Keratinocyte (primary cell): Measurements from ENCODE around the gene SPTBN1. TPM values are rescaled to one million over a fixed set of nuclear protein-coding genes. Genes with fewer than 3 reads are reported as not detected.
A peak's percentile ranks its signal among the peaks of the same experiment; 100 is the strongest.

Experiments used
- DNase-seq: peaks from one replicate; pipeline ENCODE4 v3.0.0-alpha.2; 2011; ENCODE audit warnings: low read depth, missing footprints, low spot score
- FAIRE-seq: peaks from 2 replicates; lab custom pipeline; 2011; peaks lifted over from hg19 to GRCh38; lab: Jason Lieb, UNC
- H2AFZ ChIP-seq: 2 replicates; pipeline ENCODE4 v1.6.0; 2012; ENCODE audit warnings: low read length, control low read depth, inconsistent platforms; ENCODE audit not compliant: control insufficient read depth
- H3K27ac ChIP-seq: 2 replicates; pipeline ENCODE4 v1.5.1; 2011; ENCODE audit warnings: low read length; ENCODE audit not compliant: control insufficient read depth, insufficient read depth
- H3K27me3 ChIP-seq: 3 replicates; pipeline ENCODE4 v1.6.0; 2011; ENCODE audit warnings: low read length; ENCODE audit not compliant: control insufficient read depth, insufficient read depth; ENCODE audit errors: extremely low read depth
- H3K36me3 ChIP-seq, 2 experiments: 2 replicates in 1 of 2; 3 replicates in 1 of 2; pipeline ENCODE4 v1.5.1; 2011; ENCODE audit warnings: low read length in 2 of 2, mild to moderate bottlenecking in 1 of 2; ENCODE audit not compliant: control insufficient read depth in 2 of 2, insufficient read depth in 2 of 2; ENCODE audit errors: extremely low read depth in 1 of 2
- H3K4me1 ChIP-seq: 3 replicates; pipeline ENCODE4 v1.5.1; 2011; ENCODE audit warnings: low read length; ENCODE audit not compliant: control insufficient read depth, insufficient read depth; ENCODE audit errors: extremely low read depth
- H3K4me2 ChIP-seq: 3 replicates; pipeline ENCODE4 v1.6.0; 2011; ENCODE audit warnings: low read depth, low read length; ENCODE audit not compliant: control insufficient read depth, insufficient read depth; ENCODE audit errors: extremely low read depth
- H3K4me3 ChIP-seq, 3 experiments: fragments of 200-600 bp in 1 of 3; sonication (generic) in 1 of 3; 2 replicates in 2 of 3; 3 replicates in 1 of 3; pipeline ENCODE4 v1.5.1; 2011 to 2016; ENCODE audit warnings: low read length in 3 of 3, mild to moderate bottlenecking in 3 of 3, control low read depth in 2 of 3, inconsistent platforms in 1 of 3, low read depth in 1 of 3, mixed read lengths in 1 of 3, mixed run types in 1 of 3, moderate library complexity in 1 of 3; ENCODE audit not compliant: control insufficient read depth in 2 of 3, insufficient read depth in 2 of 3; ENCODE audit errors: extremely low read depth in 1 of 3
- H3K79me2 ChIP-seq: 2 replicates; pipeline ENCODE4 v1.6.0; 2012; ENCODE audit warnings: low read length; ENCODE audit not compliant: control insufficient read depth, insufficient read depth
- H3K9ac ChIP-seq: 3 replicates; pipeline ENCODE4 v1.6.0; 2011; ENCODE audit warnings: low read length; ENCODE audit not compliant: control insufficient read depth, insufficient read depth; ENCODE audit errors: extremely low read depth
- H3K9me1 ChIP-seq: 3 replicates; pipeline ENCODE4 v1.6.0; 2011; ENCODE audit warnings: low read length; ENCODE audit not compliant: control insufficient read depth, insufficient read depth; ENCODE audit errors: extremely low read depth
- H3K9me3 ChIP-seq: 2 replicates; pipeline ENCODE4 v1.5.1; 2012; ENCODE audit warnings: low read depth, low read length; ENCODE audit not compliant: control insufficient read depth
- H4K20me1 ChIP-seq: 3 replicates; pipeline ENCODE4 v1.6.0; 2011; ENCODE audit warnings: low read length; ENCODE audit not compliant: control insufficient read depth, insufficient read depth; ENCODE audit errors: extremely low read depth
- EZH2 ChIP-seq: IDR thresholded peaks from one replicate; pipeline ENCODE4 v1.6.1; 2012; ENCODE audit warnings: inconsistent platforms, mild to moderate bottlenecking, low read length, moderate library complexity
- dilution Hi-C: fragments of 300-500 bp; cut with MboI; formaldehyde crosslinking; loops from one replicate; pipeline ENCODE4 v1.7.0; 2020; ENCODE audit warnings: low sequenced_read_pairs; ENCODE audit not compliant: extremely low pct_ligation_motif_present
- polyA plus RNA-seq, 5 experiments: library from polyadenylated mRNA; depleted of rRNA in 3 of 5; stranded (reverse) in 3 of 5; stranded (forward) in 1 of 5; unstranded in 1 of 5; fragments of >200 nt; gene quantifications; 1 replicate in 1 of 5; 2 replicates in 3 of 5; 3 replicates in 1 of 5; pipeline versions ENCODE4 v1.2.1 to v1.2.3, GENCODE V29; 2011 to 2012; ENCODE audit warnings: missing spikeins in 2 of 5, low read depth in 1 of 5, low replicate concordance in 1 of 5
- TF ChIP-seq, protein P1 (sequence below), 3 experiments: IDR thresholded peaks in 1 of 3; conservative IDR thresholded peaks in 1 of 3; optimal IDR thresholded peaks in 1 of 3; 2 replicates in 2 of 3; 3 replicates in 1 of 3; pipeline versions ENCODE3 to v1.5.1; 2011; ENCODE audit warnings: low read length in 3 of 3, mild to moderate bottlenecking in 3 of 3, moderate library complexity in 2 of 3, control low read depth in 1 of 3, inconsistent platforms in 1 of 3; ENCODE audit not compliant: insufficient read depth in 2 of 3; ENCODE audit errors: extremely low read depth in 1 of 3

The SPTBN1 gene
- polyA plus RNA-seq, 1 donor (not counting 4 experiments of a cell fraction or from before 2014, with no cell fraction given), result 40.0 TPM

DNA sequence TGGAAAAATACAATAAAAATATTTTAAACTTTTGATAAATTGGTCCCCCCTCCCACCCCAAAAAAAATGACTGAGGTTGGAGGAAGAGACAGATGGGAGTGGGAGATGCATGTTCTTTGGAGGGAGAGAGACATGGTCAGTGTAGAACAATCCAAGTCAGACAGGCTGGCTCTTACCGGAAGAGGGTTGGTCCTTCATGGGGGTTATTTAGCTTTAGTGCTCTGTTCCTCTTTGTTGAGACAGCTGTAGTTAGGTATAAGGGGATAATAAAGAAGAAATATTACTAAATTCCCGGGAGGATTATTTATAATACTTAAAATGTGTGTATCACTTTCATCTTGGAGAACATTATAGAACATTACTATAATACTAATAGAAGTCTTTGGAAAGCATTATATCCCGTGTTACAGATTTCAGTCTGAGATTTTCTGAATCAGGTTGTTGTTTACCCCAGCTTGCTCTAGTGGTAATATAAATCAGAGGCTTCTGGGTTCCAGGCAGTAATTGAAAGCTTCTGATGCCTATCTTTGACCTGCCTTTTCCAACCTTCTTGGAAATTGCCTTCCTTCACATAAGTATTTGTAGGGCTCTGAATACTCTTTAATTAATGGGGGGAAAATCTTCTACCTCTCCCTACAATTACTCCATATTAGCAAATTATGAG lies 87.7 kb downstream of the SPTBN1 start:
- Histone ChIP-seq H3K4me2 (no peak overlapping the region), H3K27me3 (no peaks in the 10 kb centered on the region), H3K27ac (no peak overlapping the region), H3K4me3 (no peak overlapping the region), H2AFZ (no peak overlapping the region), H3K9me1 (no peaks in the 10 kb centered on the region), H3K9ac (no peak overlapping the region), H4K20me1 (no peaks in the 10 kb centered on the region), H3K36me3 (no peaks in the 10 kb centered on the region), H3K79me2 (no peaks in the 10 kb centered on the region), H3K9me3 (no peaks in the 10 kb centered on the region), H3K4me1 (peaks cover 13% of the 10 kb centered on the region)
- dilution Hi-C loops, result no loop called here
- DNase-seq (no peak), FAIRE-seq (no peak)
- TF ChIP-seq, protein P1, sequence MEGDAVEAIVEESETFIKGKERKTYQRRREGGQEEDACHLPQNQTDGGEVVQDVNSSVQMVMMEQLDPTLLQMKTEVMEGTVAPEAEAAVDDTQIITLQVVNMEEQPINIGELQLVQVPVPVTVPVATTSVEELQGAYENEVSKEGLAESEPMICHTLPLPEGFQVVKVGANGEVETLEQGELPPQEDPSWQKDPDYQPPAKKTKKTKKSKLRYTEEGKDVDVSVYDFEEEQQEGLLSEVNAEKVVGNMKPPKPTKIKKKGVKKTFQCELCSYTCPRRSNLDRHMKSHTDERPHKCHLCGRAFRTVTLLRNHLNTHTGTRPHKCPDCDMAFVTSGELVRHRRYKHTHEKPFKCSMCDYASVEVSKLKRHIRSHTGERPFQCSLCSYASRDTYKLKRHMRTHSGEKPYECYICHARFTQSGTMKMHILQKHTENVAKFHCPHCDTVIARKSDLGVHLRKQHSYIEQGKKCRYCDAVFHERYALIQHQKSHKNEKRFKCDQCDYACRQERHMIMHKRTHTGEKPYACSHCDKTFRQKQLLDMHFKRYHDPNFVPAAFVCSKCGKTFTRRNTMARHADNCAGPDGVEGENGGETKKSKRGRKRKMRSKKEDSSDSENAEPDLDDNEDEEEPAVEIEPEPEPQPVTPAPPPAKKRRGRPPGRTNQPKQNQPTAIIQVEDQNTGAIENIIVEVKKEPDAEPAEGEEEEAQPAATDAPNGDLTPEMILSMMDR (optimal IDR thresholded peaks at IDR 0.05 in 1 of 3, IDR thresholded peaks at IDR 0.05 in 1 of 3, conservative IDR thresholded peaks at IDR 0.05 in 1 of 3; ENCODE audit: extremely low read depth in 1 of 3, insufficient read depth in 2 of 3, low read length in 3 of 3), result no peak
- TF ChIP-seq EZH2, result no peak

DNA sequence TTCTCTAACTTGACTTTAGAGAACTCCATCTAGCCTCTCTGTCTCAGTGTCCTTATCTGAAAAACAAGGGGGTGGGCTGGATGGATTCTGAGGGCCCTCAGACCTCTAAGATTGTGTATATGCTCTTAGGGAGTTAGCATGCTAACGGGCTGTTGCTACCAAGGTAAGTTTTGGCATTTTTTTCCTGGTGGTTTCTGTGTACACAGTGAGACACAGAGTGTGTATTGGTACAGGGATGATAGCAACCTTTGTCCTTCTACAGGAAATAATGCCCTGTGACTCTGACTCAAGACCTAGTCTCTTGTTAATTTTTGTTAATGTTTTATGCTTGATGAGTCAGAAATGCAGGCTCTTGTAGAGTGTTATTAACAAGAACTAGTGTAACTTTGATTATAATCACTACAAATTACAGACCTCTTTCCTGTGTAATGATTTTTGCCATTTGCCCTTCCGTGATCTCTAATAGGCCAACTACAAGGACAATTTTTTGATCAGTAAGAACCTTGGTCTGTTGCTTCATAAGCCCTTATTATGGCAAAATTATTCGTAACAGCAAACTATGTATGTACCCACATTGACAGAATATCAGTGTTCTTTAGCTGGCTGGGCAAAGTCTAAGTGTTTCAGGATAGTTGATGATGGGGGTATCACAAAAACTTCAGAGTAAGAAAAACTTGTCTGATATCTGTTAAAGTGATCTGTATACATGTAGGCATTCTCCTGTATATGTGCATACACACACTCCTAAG lies 89.7 kb downstream of the SPTBN1 start:
- H3K4me1 ChIP-seq, result peaks cover 25% of the 10 kb centered on the region
- H3K79me2 ChIP-seq, result no peaks in the 10 kb centered on the region
- H3K27me3 ChIP-seq, result no peaks in the 10 kb centered on the region
- DNase-seq (no peak), FAIRE-seq (peak; percentile 76)
- H3K9me3 ChIP-seq, result no peaks in the 10 kb centered on the region
- no peak overlapping the region for H3K4me3 ChIP-seq
- peak overlapping the region; percentile 51 for H3K9ac ChIP-seq
- H2AFZ ChIP-seq, result no peak overlapping the region
- no peaks in the 10 kb centered on the region for H3K36me3 ChIP-seq
- dilution Hi-C loops, result no loop called here
- no peaks in the 10 kb centered on the region for H3K9me1 ChIP-seq
- peak overlapping the region; percentile 28 for H3K4me2 ChIP-seq
- TF ChIP-seq, protein P1 (optimal IDR thresholded peaks at IDR 0.05 in 1 of 3, IDR thresholded peaks at IDR 0.05 in 1 of 3, conservative IDR thresholded peaks at IDR 0.05 in 1 of 3; ENCODE audit: extremely low read depth in 1 of 3, insufficient read depth in 2 of 3, low read length in 3 of 3), result no peak
- no peak for TF ChIP-seq EZH2
- H3K27ac ChIP-seq, result peak overlapping the region; percentile 87
- H4K20me1 ChIP-seq, result no peaks in the 10 kb centered on the region
